Activated T-cell treated with anti-CD3 and anti-CD28 coated beads, Interleukin-2, amount 50 U/mL, for 72 hours (primary cell): ENCODE data around the gene MBLAC1. TPM values are rescaled to one million over a fixed set of nuclear protein-coding genes. Genes with fewer than 3 reads are reported as not detected.
A peak's percentile ranks its signal among the peaks of the same experiment; 100 is the strongest.
"Not testable (repeated sequence)": the region's sequence is repeated elsewhere in the genome, so short reads cannot be mapped to it uniquely, and the experiment has no call there.

Experiments used
- ATAC-seq, 2 donors: fragments of 150-1000 bp; cut with Tn5 transposase; replicated peaks in 1 of 2; 2 replicates each; pipeline ENCODE4 v1.10.0; 2021; ENCODE audit warnings: moderate library complexity in 2 of 2, mild to moderate bottlenecking in 1 of 2
- DNase-seq, 2 donors: peaks; one replicate each; pipeline ENCODE4 v3.0.0; 2021 to 2022; ENCODE audit warnings: mixed read lengths in 1 of 2
- H3K27ac Mint-ChIP-seq: one replicate; pipeline ENCODE4 v1.8.0; 2022; ENCODE audit warnings: mild to moderate bottlenecking, moderate library complexity, mixed read lengths
- H3K27me3 Mint-ChIP-seq: one replicate; pipeline ENCODE4 v1.8.0; 2022; ENCODE audit warnings: low read depth, mixed read lengths
- H3K36me3 Mint-ChIP-seq, 2 donors: one replicate each; pipeline ENCODE4 v1.8.0; 2022; ENCODE audit warnings: mixed read lengths in 2 of 2, mild to moderate bottlenecking in 1 of 2; ENCODE audit not compliant: insufficient read depth in 2 of 2
- H3K4me1 Mint-ChIP-seq: one replicate; pipeline ENCODE4 v1.8.0; 2022; ENCODE audit warnings: low read depth, mixed read lengths
- H3K4me3 Mint-ChIP-seq, 2 donors: one replicate each; pipeline ENCODE4 v1.8.0; 2022; ENCODE audit warnings: mild to moderate bottlenecking in 2 of 2, mixed read lengths in 2 of 2, moderate library complexity in 2 of 2
- H3K9me3 Mint-ChIP-seq, 2 donors: one replicate each; pipeline ENCODE4 v1.8.0; 2022; ENCODE audit warnings: mixed read lengths in 2 of 2
- total RNA-seq, 2 donors: library from RNA; stranded (reverse); gene quantifications; one replicate each; pipeline ENCODE4 v1.2.3, GENCODE V29; 2022

Gene MBLAC1
- total RNA-seq, 2 donors from 2014 or later: 3.2 to 3.4 TPM

DNA sequence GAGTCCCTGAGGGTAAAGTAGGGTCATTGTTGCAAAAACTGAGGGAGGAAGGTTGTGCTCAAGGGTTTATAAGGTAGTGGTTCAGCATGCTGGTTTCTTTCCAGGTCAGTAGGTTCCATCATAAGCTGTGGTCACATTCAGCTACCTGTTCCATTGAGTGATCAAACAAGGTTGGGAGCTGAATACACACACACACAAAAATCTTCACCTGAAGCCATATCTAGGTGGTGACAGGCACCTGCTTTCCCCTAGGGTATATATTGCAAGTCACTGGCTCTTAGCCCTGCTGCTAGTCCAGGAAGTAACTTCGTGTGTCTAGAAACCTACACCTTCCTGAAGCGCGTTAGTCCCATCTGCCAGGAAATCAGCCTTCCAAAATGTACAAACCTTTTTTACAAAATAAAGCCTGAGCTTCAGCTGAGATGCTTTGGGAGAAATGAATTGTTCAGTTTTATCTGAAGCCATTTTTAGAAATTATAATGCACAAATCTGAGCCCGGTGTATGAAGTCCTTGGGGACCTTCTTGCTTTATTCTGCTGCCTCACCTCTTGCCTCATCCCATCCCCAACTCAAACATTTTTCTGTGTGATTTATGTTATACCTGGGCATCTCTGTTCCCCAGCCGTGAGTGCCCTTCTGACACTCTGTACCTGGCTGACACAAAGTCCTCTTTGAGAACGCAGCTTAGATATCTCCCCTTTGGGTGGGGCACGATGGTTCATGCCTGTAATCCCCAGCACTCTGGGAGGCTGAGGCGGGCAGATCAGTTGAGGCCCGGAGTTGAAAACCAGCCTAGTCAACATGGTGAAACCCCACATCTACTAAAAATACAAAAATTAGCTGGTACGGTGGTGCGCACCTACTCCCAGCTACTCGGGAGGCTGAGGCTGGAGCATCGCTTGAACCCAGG lies 11.3 kb downstream of the MBLAC1 start:
- Mint-ChIP-seq H3K27ac (no peak overlapping the region), H3K9me3 (no peaks in the 10 kb centered on the region), H3K27me3 (no peaks in the 10 kb centered on the region), H3K4me3 (peak overlapping the region in 1 of 2 donors; percentile 36), H3K4me1 (peaks cover 17% of the 10 kb centered on the region), H3K36me3 (no peaks in the 10 kb centered on the region)
- no peak for DNase-seq
- ATAC-seq: peak in 1 of 2 donors; percentile 33

DNA sequence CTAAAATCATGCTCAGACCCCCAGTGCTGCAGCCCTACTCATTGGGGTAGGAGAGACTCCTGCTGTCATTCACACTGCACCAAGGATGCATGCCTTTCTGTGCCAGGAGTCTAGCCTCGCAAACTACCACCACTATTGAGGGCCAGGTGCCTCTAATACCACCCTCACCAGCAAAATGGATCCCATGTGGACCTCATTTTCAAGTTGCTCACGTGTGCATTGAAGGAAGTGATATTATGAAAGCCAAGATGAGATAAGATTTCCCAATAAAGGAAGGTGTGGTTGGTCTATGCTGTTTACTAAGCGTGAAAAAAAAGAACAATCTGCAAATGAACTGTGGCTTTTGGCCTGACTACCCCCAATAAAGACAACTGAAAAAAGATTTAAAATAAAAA lies 14.8 kb downstream of the MBLAC1 start:
- no peak for DNase-seq
- no peak overlapping the region for H3K4me3 Mint-ChIP-seq
- no peaks in the 10 kb centered on the region for H3K36me3 Mint-ChIP-seq
- ATAC-seq: no peak
- H3K27ac Mint-ChIP-seq: no peak overlapping the region
- no peaks in the 10 kb centered on the region for H3K27me3 Mint-ChIP-seq
- H3K9me3 Mint-ChIP-seq: no peaks in the 10 kb centered on the region
- H3K4me1 Mint-ChIP-seq: peaks cover 17% of the 10 kb centered on the region

DNA sequence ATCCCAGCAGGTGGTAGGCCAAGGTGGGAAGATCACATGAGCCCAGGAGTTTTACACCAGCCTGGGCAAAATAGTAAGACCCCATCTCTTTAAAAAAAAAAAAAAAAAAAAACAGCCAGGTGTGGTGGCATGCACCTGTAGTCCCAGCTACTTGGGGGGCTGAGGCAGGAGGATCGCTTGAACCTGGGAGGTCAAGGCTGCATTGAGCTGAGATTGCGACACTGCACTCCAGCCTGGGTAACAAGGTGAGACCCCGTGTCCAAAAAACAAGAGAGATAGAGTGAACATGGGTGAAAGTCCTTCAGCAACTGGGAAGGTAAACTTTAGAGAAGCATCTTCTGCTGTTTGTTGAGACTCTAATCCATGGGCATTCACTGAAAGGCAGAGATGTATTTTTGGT lies 15.7 kb downstream of the MBLAC1 start:
- Mint-ChIP-seq H3K36me3 (no peaks in the 10 kb centered on the region), H3K4me3 (no peak overlapping the region), H3K27me3 (no peaks in the 10 kb centered on the region), H3K27ac (no peak overlapping the region), H3K4me1 (peaks cover 17% of the 10 kb centered on the region), H3K9me3 (no peaks in the 10 kb centered on the region)
- ATAC-seq: no peak
- no peak for DNase-seq

DNA sequence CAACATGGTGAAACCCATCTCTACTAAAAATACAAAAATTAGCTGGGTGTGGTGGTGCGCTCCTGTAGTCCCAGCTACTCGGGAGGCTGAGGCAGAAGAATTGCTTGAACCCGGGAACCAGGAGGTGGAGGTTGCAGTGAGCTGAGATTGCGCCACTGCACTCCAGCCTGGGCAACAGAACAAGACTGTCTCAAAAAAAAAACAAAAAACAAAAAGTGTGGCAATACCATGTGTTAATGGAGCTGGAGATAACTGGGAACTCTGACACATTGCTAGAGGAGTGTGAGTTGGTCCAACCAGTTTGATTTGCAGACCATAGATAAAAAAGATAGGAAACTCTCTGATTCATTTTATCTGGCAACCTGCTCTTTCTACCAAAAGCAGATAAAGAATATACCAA lies 19.6 kb downstream of the MBLAC1 start:
- not testable (repeated sequence) for DNase-seq, H3K27me3 Mint-ChIP-seq, ATAC-seq, H3K27ac Mint-ChIP-seq, H3K9me3 Mint-ChIP-seq, H3K36me3 Mint-ChIP-seq, H3K4me3 Mint-ChIP-seq
- peaks cover 35% of the 10 kb centered on the region for H3K4me1 Mint-ChIP-seq

DNA sequence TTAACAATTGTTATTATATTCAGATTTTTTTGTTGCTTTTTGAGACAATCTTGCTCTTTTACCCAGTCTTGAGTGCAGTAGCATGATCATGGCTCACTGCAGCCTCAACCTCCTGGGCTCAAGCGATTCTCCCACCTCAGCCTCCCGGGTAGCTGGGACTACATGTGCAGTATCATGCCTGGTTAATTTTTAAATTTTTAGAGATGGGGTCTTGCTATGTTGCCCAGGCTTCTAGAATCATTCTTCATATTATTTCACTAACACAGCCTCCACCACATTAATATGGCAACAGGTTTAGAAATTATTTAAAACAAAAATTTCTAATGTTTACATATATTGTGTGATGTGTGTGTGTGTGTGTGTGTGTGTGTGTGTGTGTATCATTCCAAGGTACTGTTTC lies 20.5 kb downstream of the MBLAC1 start:
- H3K4me1 Mint-ChIP-seq: peaks cover 40% of the 10 kb centered on the region
- DNase-seq: no peak
- no peak for ATAC-seq
- no peak overlapping the region for H3K4me3 Mint-ChIP-seq
- H3K27me3 Mint-ChIP-seq: no peaks in the 10 kb centered on the region
- no peaks in the 10 kb centered on the region for H3K9me3 Mint-ChIP-seq
- H3K27ac Mint-ChIP-seq: no peak overlapping the region
- peaks cover 6 to 10% of the 10 kb centered on the region in 2 donors for H3K36me3 Mint-ChIP-seq

DNA sequence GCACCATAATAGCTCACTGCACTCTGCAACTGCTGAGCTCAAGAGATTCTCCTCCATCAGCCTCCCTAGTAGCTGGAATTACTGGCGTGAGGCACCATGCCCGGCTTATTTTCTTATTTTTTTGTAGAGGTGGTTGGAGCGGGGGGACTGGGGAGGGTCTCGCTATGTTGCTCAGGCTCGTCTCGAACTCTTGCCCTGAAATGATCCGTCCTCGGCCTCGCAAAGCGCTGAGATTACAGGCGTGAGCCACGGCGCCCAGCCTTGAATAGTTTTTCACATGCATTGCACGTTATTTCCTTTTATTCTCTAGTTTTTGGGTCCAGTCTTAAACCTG lies 21.4 kb downstream of the MBLAC1 start:
- Mint-ChIP-seq H3K4me3 (peak overlapping the region; percentile 89 to 100), H3K36me3 (peaks cover 10 to 14% of the 10 kb centered on the region in 2 donors), H3K9me3 (no peaks in the 10 kb centered on the region), H3K4me1 (peaks cover 49% of the 10 kb centered on the region), H3K27ac (peak overlapping the region; percentile 90), H3K27me3 (no peaks in the 10 kb centered on the region)
- ATAC-seq (no peak), DNase-seq (no peak)

DNA sequence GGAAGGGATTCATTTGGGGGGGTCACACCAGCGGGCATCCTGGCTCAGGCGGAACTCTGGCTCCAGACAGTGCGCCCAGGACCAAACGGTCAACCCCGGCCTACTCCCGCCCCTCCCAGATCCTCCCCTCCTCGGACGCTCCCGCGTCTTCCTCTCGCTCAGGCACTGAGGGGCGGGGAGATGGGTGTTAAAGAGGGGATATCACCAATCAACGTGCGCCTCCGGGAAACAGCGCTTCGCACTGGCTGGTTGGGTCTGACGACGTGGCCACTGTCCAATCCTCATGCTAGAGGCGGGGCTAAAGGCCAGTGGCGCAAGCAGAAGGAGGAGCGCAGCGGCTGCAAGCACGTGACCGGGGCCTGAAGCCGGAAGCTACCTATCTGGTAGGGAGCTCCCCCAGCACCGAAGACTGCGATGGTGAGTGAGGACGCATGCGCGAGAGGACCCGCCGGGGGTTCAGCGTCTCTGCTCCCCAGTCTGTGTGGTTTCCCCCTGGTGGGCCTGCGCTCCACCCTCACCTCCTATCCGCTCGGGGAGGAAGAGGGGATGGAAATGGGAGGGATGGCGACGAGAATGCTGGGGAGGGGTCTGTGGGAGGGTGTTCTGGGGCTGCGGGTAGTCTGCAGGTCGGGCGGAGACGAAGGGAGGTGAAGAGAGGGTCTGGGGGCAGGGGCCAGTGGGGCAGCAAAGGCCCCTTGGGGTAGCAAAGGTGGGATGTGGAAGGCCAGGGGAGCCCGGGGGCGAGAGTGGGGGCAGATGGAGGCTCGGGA lies 22.0 kb downstream of the MBLAC1 start, which contains the start of gene LAMTOR4:
LAMTOR4 (plus strand) TSS at position 360 of the 770 bp plus-strand sequence; CDS start at position 415, 55 bp downstream.
- DNase-seq: peak; percentile 97 to 100
- ATAC-seq: peak; percentile 97
- H3K27ac Mint-ChIP-seq: peak within 1 kb of the TSS; percentile 90
- no peaks in the 10 kb centered on the region for H3K9me3 Mint-ChIP-seq
- peaks cover 10 to 14% of the 10 kb centered on the region in 2 donors for H3K36me3 Mint-ChIP-seq
- peaks cover 49% of the 10 kb centered on the region for H3K4me1 Mint-ChIP-seq
- peak within 1 kb of the TSS; percentile 89 to 100 for H3K4me3 Mint-ChIP-seq
- no peaks in the 10 kb centered on the region for H3K27me3 Mint-ChIP-seq

DNA sequence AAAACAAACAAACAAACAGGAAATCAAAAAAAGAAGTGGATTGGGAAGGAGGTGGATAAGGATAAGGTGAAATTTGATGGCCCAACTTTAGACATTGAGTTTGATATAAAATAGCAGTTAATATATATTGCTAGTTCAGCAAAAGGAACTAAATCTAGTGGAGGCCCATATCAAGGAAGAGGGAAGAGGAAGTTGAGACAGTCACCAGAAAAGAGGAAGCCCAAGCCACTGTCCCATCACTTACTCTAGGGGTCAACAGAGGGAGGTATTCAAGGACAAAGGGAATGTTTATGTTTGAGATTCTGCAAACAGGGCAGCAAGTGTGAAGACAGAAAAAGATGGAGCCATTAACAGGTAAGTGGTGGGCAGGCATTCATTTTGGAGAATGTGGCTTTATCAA lies 25.6 kb downstream of the MBLAC1 start:
- Mint-ChIP-seq H3K36me3 (peaks cover 10 to 16% of the 10 kb centered on the region in 2 donors), H3K4me1 (peaks cover 72% of the 10 kb centered on the region), H3K4me3 (no peak overlapping the region), H3K9me3 (no peaks in the 10 kb centered on the region), H3K27me3 (no peaks in the 10 kb centered on the region), H3K27ac (peak overlapping the region; percentile 12)
- DNase-seq (no peak), ATAC-seq (no peak)

DNA sequence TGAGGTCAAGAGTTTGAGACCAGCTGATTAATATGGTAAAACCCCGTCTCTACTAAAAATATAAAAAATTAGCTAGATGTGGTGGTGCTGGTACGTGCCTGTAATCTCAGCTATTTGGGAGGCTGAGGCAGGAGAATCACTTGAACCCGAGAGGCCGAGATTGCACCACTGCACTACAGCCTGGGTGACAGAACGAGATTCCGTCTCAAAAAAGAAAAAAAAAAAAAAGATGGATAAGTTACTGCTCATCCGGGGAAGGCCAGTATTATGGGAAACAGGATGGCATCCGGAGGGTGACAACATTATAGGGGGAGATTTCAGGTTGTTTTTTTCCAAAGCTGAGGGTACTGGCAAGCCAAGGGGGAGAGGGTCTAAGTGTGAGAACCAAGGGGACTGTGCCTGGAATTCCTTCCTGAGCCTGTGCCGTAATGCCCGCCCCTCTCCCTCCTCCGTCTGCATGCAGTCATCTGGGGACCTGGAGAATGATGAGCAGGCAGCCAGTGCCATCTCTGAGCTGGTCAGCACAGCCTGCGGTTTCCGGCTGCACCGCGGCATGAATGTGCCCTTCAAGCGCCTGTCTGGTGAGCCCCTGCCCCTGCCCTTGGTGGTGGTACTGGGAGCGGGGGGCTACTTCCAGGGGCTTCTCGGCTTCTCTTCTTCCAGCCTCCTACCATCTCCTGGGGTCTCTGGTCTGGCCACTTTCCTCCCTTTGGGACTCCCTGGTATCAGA lies 26.3 kb downstream of the MBLAC1 start:
- Mint-ChIP-seq H3K36me3 (peaks cover 12 to 20% of the 10 kb centered on the region in 2 donors), H3K27me3 (no peaks in the 10 kb centered on the region), H3K4me1 (peaks cover 71% of the 10 kb centered on the region), H3K27ac (no peak overlapping the region), H3K4me3 (no peak overlapping the region), H3K9me3 (no peaks in the 10 kb centered on the region)
- DNase-seq: no peak
- no peak for ATAC-seq

DNA sequence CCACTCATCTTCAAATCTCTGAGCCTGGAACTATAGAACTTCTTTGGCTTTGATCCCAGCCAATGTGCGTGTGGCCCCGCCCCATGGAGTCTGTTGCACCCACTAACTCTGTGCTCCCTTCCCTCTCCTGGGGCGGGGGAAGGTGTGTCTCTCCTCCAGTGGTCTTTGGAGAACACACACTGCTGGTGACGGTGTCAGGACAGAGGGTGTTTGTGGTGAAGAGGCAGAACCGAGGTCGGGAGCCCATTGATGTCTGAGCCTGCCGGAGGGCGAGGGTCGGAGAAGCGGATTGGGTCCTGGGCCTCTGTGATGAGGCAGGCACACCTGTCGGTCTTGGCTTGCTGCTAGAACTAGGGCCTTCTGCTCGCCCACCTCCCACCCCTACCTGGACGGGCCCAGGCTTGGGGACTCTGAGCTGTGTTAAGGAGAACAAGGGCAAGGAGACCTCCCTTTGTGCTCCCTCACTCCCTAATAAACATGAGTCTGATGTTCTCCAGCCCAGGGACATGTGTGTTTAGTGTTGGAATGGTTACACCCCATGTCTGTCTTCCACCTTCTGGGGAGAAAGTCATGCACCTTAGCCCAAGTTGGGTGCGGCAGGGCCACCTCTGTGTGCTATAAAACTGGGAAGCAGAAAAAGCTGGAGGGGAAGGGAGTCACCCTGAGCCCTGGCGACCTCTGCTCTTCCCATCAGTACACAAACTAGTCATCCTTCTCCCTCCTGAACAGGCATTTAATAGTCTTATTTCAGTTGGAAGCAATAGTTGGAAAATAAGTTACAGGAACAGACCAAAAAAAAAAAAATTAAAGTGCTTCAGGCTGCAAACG lies 27.2 kb downstream of the MBLAC1 start:
- DNase-seq (no peak), ATAC-seq (no peak)
- Mint-ChIP-seq H3K27me3 (no peaks in the 10 kb centered on the region), H3K36me3 (peaks cover 12 to 17% of the 10 kb centered on the region in 2 donors), H3K4me3 (no peak overlapping the region), H3K27ac (no peak overlapping the region), H3K9me3 (no peaks in the 10 kb centered on the region), H3K4me1 (peaks cover 66% of the 10 kb centered on the region)

DNA sequence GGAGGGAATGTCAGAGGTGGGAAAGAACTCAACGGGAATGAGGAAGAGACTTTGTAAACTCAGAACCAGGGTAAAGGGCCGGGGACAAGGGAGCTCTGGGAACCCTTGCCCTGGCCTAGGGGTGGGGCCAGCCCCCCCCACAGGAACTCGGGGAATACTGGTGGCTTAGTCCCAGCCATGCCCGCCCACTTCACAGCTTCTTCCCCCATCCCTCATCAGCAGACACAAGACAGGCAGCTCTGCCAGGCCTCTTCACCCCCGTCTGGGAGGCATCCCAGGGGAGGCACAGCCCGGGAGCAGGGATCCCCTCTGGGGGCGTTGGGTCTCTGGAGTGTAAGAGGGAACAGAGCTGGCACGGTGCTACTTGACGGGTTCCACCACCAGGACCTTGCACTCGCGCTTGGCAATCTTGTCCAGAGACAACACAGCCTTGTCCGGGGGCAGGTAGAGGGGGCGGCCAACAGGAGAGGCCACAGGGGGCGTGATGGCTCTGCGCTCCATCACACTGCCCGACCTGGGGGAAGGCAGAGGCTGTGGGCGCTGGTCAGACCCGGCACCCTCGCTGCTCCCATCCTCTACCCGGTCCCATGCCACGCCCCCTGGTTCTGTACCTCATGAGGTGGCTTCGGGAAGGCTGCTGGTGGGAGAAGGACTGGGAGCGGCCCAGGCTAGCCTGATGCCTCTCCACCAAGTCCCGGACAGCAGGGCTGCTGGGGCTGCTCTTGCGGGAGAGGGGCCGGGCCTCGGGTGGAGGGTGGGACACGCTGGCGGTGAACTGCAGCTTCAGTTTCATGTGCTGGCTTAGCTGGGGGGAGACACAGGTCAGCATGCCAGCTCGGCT lies 28.1 kb downstream of the MBLAC1 start:
- peaks cover 65% of the 10 kb centered on the region for H3K4me1 Mint-ChIP-seq
- no peak overlapping the region for H3K27ac Mint-ChIP-seq
- ATAC-seq (no peak), DNase-seq (no peak)
- H3K27me3 Mint-ChIP-seq: no peaks in the 10 kb centered on the region
- H3K9me3 Mint-ChIP-seq: no peaks in the 10 kb centered on the region
- no peak overlapping the region for H3K4me3 Mint-ChIP-seq
- H3K36me3 Mint-ChIP-seq: peaks cover 12 to 17% of the 10 kb centered on the region in 2 donors
